ENCODE results near the gene GRID1.
A peak's percentile ranks its signal among the peaks of the same experiment; 100 is the strongest.

Gene GRID1

DNA sequence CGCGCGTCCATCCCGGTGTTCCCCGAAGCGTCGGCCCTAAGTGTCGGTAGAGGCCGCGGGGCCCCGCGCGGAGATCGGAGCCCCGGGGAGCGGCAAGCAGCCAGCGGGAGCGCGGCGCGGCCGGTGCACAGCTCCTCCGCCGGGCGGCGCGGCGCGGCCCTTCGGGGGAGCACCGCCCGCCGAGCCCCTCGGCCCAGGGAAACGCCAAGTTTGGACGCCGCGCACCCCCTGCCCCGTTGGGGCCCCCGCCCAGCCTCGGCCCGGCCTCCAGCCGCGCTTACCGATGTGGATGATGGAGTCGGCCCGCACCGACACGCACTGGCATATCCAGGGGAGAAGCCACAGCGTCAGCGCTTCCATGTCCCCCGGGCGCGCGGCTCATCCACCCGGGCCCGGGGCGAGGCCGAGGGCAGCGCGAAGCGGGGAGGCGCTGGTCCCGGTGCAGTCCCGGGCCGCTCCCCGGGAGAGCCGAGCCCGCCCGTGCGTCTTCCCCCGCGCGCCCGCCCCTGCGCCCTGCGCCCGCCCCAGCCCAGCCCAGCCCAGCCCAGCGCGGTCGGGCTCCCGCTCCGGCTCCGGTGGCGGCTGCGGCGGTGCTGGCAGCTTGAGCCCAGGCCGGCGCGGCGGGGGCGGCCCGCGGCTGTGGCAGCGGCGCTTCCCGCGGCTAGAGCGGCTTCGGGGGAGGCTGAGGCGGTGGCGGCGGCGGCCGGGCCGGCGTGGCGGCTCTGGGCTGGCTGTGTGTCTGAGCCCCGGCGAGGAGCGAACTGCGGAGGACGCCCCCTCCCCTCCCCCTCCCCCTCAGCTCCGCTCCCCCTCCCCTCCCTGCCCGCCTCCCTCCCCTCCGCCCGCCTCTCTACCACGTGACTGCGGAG is at the start of gene GRID1:
GRID1 (minus strand) TSS at position 763 of the 869 bp plus-strand sequence.
- peak within 1 kb of the TSS; percentile 43 for H3K4me3 ChIP-seq (ENCODE audit: low read depth, low read length)
- no peak for DNase-seq (ENCODE audit: low read depth)

DNA sequence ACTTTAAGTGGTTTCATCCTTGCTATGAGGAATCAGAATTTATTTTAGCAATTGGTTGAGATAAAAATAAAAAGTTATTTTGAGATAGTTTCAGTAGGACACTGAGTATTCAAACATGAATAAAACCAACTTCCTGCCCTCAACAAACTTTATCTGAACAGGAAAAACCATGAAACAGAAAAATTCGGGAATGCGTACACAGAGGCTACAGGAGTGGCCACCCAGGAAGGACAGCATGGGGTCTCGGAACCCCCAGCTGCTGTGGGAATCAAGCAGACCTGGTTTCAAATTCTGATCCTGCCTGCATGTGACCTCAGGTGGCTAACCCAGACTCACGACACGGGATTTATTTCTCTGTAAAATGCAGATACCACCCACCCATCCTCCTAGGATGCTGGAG is 49.0 kb upstream of the GRID1 start:
- DNase-seq (ENCODE audit: low read depth): no peak
- no peak overlapping the region for H3K4me3 ChIP-seq (ENCODE audit: low read depth, low read length)

DNA sequence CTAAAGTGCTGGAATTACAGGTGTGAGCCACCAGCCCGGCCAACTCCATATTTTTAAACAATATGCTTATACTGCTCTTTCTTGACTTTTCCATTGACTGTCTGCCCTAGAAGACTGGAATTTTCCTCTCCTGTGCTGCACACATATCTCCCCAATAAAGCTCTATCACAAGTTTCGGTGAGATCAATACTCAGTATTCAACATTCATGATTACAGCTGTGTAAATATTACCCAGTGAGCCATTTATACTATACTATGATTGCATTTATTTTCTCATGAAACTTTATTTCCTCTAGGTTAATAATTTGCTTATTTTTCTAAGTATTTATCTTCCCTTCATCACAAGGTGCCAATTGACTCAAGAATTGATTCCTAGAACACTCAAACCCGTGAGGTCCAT is 48.5 kb upstream of the GRID1 start:
- no peak overlapping the region for H3K4me3 ChIP-seq (ENCODE audit: low read depth, low read length)
- DNase-seq (ENCODE audit: low read depth): no peak

DNA sequence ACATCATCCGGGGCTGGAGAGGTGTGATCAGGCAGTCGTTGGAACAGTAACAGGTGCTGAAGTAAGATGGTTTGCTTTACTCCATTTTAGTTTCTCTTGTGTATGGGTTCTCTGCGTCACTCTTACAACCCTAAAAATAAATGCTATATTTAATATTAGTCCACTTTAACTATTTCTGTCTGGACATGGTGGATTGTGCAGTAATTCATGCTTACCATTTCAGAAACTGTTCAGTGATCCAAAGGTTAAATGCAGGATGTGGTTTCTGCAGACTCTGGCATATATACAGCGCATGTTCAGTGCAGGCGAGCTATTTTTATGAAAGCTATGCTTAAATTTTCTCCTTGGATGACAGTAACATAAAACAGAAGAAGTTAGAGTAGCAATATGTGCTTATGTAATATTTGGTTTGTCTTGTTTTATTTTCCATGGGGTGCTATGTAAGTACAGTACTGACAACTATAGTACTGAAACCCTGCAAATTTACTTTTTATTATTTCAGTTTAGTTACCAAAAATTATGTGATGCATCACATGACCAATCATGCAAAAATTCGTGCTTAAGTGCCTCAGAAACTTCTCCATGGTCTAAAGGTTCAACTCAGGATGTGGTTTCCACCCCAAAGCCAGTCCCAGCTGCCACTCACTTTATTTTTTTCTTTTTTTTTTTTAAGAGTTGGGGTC is 46.6 kb upstream of the GRID1 start:
- DNase-seq (ENCODE audit: low read depth): no peak

DNA sequence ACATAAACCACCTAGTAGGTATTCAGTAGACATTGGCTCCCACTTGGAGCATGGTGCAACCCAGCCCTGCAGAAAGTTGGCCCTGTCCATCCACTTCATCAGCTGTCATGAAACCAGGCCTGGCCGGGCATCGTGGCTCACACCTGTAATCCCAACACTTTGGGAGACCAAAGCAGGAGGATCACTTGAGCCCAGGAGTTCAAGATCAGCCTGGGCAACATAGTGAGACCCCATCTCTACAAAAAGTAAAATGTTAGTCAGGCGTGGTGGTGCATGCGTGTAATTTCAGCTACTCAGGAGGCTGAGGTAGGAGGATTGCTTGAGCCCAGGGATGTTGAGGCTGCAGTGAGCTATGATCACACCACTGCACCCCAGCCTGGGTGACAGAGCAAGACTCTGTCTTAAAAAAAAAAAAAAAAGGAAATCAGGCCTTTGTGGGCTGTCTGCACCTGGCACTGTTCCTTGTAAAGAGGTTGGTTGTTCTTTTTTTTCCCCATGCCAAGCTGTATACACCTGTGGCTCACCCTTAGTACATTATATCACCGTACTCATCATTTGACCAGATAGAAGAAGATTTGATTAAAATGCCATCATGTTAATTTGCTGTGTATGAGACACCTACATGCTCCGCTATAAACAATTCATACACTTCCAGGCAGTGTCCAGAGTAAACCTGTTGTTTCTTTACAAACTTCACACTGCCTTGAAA is 45.4 kb upstream of the GRID1 start:
- DNase-seq (ENCODE audit: low read depth): no peak
- no peak overlapping the region for H3K4me3 ChIP-seq (ENCODE audit: low read depth, low read length)

More for the DNA sequence above, 46.6 kb upstream of the GRID1 start:
- no peak overlapping the region for H3K4me3 ChIP-seq (ENCODE audit: low read depth, low read length)

DNA sequence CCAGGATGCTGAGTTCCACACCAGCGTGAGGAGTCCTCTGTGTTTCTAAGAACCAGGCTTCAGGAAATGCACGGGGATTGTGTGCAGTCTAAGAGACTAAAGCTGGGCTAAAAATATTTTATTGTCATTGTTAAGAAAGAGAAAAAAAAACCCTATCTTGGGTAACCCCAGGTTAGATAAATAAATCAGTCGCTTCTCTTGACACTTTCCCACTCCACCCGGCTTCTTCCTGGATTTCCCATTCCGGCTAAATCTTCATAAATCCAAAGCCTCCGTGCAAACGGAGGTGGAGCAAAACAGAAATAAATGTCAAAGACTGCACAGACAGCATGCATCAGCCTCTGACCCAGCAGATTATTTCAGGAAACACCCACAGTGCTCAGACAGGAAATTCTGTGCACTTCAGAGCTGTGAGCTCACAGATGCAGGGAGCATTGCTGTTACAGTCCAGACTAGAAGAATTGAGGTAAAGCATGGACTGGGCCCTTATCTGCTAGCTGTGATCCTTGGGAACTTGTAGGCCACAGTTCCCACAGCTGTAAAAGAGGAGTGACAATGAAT is 44.8 kb upstream of the GRID1 start:
- H3K4me3 ChIP-seq (ENCODE audit: low read depth, low read length): no peak overlapping the region
- DNase-seq (ENCODE audit: low read depth): peak; percentile 31

DNA sequence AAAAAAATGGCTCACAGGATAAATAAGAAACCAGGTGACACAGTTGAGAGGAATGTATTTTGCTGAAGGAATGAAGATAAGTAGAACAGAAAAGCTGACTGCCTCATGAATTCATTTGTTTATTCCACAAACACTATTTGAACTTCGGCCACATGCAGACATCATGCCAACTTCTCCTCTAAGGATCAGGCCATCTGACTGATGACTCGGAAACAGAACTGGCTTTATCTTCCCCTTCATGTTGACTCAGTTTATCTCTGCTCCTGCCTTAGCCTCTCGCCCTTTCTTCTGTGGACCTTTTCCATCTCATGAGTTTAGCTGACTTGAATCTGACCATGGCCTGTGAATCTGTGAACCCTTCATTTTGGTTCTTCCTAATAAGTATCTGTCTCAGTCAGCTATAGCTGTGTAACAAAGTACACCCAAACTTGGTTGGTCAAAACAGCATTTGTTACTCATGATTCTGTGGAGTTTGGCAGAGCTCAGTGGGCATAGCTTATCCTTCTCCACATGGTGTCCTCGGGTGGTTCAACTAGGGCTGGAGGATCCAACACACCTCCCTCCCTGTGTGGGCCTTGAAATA is 44.0 kb upstream of the GRID1 start:
- H3K4me3 ChIP-seq (ENCODE audit: low read depth, low read length): no peak overlapping the region
- DNase-seq (ENCODE audit: low read depth): no peak

DNA sequence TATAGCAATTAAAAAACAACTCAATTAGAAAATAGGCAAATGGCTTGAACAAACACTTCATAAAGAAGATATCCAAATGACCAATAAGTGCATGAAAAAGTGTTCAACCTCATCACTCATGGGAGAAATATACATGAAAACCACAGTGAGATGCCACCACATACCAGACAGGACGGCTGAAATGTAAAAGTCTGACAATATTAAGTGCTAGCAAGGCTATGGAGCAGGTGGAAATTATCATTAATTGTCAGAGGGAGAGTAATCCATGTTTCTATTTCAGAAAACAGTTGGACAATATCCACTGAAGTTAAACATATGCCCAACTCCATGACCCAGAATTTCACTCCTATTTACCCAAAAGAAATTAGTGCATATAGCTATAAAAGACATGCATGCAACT is 42.6 kb upstream of the GRID1 start:
- DNase-seq (ENCODE audit: low read depth): no peak
- H3K4me3 ChIP-seq (ENCODE audit: low read depth, low read length): no peak overlapping the region

DNA sequence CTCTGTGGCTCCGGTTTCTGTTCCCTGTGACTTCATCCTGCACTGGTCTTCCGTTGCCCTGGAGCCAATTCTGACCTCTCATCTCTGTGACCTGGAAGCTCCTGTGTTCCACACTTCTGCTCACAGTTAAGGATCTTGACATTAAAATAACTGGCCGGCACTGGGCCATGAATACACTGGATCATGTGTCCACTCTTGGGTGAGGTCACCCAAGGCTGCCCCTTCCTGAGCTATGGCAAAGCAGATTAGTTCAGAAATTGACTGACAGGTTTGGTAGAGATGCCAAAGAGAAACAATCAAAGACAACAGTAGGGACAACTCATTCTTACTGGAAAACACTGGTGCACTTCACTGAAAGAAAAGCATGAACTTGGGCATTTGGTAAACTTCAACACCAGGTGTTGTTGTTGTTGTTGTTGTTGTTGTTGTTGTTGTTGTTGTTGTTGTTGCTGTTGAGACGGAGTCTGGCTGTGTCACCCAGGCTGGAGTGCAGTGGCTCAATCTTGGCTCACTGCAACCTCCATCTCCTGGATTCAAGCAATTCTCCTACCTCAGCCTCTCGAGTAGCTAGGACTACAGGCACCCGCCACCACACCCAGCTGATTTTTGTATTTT is 36.7 kb upstream of the GRID1 start:
- DNase-seq (ENCODE audit: low read depth): no peak
- H3K4me3 ChIP-seq (ENCODE audit: low read depth, low read length): no peak overlapping the region

DNA sequence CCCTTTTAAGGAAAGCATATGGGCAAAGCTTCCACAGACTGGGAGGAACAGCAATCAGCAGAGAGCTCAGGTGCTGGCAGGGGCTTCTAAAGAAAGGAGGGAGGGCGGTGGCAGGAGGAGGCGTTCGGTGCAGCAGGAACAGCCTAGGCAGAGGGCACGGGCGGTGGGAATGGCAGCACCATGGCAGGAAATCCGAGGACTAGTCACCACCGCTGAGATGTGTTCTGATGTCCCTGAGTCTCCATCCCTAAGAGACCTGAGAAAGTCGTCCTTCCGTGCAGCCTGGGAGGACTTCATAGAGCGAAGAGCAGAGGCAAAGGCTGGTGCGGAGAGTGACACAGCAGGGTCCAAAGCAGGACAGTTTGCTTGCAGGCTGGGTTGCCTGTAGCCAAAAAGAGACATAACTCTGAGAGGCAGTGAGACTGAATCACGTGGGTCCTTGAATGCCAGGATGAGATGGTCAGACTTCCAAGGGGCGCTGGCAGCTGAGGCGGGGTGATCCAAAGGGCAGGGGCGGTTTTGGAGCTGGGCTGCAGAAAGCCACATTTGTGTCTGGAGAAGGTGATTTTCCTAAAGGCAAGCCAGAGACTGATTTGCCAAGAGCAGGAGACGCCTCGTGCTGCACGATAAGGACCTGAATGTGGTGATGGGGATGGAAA is 35.8 kb upstream of the GRID1 start:
- peak overlapping the region; percentile 13 for H3K4me3 ChIP-seq (ENCODE audit: low read depth, low read length)
- DNase-seq (ENCODE audit: low read depth): no peak

DNA sequence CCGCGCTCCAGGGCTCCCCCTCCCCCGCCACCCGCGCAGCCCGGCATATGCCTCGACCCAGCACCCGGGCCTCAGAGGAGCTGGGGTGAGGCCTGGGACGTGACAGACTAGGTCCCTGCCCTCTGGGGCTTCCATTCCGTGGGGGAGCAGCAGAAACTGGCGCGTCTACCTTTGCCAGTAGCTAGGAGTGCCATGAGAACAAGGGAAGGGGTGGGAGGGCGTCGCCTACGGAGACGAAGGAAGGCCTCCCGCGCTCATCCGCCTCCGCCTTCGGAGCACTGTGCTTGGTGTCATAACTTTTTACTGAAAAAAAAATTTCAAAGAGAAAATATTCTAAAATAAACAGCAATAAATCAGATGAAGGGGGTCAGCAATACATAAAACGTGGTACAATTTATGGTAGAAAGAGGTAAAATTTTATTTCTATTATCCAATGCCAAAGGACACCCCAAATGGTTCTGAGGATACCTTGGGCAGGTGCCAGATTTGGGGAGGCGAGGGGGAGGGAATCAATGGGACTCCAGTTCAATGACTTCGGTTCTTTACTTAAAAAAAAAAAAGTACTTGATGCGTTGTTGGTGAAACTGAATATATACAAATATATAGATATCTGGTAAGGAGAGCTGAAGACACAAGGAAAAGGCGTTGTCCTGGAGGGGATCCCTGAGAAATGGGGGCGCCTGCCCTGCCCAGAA is 35.1 kb upstream of the GRID1 start:
- H3K4me3 ChIP-seq (ENCODE audit: low read depth, low read length): peak overlapping the region; percentile 67
- no peak for DNase-seq (ENCODE audit: low read depth)

DNA sequence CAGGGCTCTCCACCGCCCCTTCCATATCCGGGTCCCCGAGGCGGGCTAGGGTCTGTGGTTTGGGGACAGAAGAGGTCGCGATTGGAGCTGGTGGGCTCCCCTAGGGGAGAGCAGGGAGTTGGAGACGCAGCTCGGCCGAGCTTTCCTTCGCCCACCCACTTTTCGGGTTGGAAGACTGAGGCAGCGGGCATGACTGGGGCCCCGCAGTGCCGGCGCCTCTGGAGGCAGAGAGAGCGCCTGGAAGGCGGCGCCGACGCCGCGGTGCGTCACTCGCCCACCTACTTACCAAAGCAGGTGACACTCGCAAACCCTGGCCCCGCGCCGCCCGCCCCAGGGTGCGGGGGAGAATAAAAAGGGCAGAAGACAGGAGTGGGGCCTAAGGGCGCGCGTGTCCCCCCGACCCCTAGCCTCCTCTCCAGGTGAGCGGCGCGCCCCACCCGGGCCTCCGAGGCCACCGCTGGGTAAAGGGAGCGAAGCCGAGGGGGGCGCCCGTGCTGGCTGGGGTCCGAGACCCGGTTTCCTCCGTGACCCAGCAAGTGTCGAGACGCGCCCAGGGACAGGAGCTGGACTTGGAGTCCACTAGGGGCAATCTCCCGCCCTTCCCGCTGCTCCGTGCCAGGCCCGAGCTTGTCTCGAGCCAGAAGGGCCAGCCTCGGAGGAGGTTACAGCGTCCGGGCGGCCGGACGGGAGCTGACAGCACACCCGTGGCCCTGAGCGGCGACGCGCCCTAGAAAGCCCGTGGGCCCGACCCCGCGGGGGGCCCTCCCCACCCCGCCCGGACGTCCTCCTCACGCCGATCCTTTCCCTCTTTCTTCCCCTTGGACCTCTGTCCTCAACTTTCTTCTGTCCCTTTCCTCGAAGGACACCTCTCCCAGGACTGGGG is 34.4 kb upstream of the GRID1 start:
- no peak for DNase-seq (ENCODE audit: low read depth)
- peak overlapping the region; percentile 67 for H3K4me3 ChIP-seq (ENCODE audit: low read depth, low read length)

DNA sequence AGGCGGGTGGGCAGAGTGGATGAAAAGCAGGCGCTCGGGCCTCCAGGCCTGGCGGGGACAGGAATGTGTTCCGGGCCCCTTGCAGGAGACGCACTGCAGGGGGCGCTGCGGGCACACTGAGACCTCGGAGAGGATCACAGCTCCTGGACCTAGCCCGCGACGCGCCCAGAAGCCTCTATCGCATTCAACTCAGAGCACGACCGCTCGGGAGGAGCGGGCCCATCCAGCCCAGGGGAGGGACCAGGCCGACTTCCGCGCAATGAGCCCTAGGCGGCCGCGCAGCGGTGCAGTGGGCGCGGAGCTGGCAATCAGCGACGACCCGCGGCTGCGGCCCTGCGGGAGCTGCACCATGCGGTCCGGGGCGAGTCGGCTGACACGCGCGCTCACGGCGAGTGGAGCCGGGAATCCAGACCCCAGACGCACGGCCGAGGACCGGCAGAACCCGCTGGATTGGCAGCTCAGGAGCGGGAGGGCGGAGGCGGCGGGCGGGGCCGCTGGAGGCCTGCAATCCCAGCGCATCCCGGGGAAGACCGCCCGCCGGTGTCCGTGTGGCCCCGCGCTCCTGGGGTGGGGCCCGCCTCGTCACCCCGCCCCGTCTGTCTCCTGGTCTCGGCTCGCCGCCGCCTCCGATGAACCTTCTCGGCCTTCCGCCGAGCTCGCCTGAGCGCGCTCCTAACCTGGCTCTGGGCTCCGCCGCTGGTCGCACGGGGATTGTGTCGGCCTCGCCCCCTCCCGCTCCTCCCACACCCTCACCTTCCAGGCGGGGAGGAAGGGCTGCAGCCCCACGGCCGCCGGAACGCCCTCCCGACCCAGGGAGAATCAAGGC is 33.5 kb upstream of the GRID1 start:
- H3K4me3 ChIP-seq (ENCODE audit: low read depth, low read length): peak overlapping the region; percentile 67
- DNase-seq (ENCODE audit: low read depth): peak; percentile 77

DNA sequence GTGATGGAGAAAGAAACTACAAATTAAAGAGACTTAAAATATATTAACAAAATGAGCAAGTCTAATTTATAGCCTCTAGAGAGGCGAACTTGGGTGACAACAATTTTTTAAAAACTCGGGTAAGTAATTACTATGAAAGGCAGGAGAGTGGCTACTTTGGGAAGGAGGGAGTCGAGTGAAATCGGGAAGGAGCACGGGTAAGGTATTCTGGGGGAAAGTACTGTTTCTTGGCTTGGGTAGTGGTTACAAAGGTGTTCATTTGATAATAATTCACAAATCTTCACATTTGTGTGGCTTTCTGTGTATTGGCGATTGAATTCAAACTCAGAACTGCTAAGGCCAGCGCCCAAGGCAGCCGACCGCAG is 32.9 kb upstream of the GRID1 start:
- no peak overlapping the region for H3K4me3 ChIP-seq (ENCODE audit: low read depth, low read length)
- no peak for DNase-seq (ENCODE audit: low read depth)

DNA sequence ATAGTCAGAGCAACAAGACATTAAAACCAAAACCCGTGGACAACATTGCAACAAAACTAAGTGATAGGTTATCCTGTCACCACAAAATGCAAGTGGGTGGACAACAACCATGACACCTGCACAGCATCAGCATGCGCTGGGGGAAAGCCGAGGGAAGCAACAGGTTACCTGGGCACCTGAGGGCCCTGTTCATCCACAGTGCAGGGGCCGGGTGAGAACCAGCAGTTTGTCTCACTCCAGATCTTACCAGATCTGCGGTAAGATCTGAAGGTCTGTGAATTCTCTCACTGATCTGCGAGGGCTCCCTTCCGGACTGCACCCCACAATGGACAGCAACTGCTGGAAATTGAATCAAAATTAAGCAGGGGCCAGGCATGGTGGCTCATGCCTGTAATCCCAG is 30.5 kb upstream of the GRID1 start:
- no peak for DNase-seq (ENCODE audit: low read depth)
- H3K4me3 ChIP-seq (ENCODE audit: low read depth, low read length): no peak overlapping the region

DNA sequence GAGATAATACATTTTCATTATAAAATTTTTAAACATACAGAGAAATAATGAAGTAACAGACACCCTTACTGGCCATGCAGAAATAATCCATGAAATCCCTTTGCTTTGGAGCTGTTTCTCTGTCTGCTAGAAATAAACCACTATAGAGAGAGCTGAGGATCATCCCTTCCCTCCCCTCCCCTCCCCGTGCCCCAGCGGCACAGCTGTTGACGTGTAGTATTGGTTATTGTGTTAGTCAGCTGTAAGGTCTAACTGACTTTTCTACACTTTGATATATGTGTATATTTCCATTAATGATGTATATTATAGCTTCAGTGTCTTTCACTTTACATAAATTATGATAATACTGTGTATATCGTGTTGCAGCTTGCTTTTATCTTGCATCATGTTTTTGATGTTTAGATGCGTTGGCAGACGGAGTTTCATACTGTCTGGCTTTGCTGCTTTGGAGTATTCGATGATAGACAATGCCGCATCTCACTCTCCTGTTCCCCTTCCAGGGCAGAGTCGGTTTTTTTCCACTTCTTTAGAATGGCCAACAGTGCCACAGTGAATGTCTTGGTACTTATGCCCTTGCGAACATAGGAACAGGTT is 27.4 kb upstream of the GRID1 start:
- DNase-seq (ENCODE audit: low read depth): no peak
- no peak overlapping the region for H3K4me3 ChIP-seq (ENCODE audit: low read depth, low read length)

Measured in skeletal muscle cell (primary cell).